Smooth muscle cell (in vitro differentiated cells): Measurements from ENCODE around the gene PTPN14. TPM values are rescaled to one million over a fixed set of nuclear protein-coding genes. Genes with fewer than 3 reads are reported as not detected.

Experiments
- DNase-seq: peaks from one replicate; lab custom pipeline; 2025; ENCODE audit not compliant: unreplicated experiment; lab: John Stamatoyannopoulos, UW
- H2AFZ ChIP-seq: fragments of 200-600 bp; sonication (generic); 2 replicates; pipeline ENCODE4 v1.6.0; 2016; ENCODE audit warnings: antibody characterized with exemption, low read depth, mild to moderate bottlenecking
- H3F3A ChIP-seq: fragments of 200-600 bp; sonication (generic); 2 replicates; pipeline ENCODE4 v1.6.0; 2017; ENCODE audit warnings: antibody characterized with exemption, low read depth
- H3K27ac ChIP-seq: fragments of 200-600 bp; sonication (generic); 2 replicates; pipeline ENCODE4 v1.5.1; 2016; ENCODE audit warnings: low read depth, mild to moderate bottlenecking
- H3K27me3 ChIP-seq: fragments of 200-600 bp; sonication (generic); 2 replicates; pipeline ENCODE4 v1.6.1; 2016; ENCODE audit warnings: low read depth, mild to moderate bottlenecking
- H3K36me3 ChIP-seq: fragments of 200-600 bp; sonication (generic); 2 replicates; pipeline ENCODE4 v1.5.1; 2016; ENCODE audit warnings: low read depth
- H3K4me1 ChIP-seq: fragments of 200-600 bp; sonication (generic); 2 replicates; pipeline ENCODE4 v1.5.1; 2016; ENCODE audit warnings: low read depth
- H3K4me2 ChIP-seq: fragments of 200-600 bp; sonication (generic); 2 replicates; pipeline ENCODE4 v1.6.0; 2016; ENCODE audit warnings: mild to moderate bottlenecking
- H3K4me3 ChIP-seq: fragments of 200-600 bp; sonication (generic); 2 replicates; pipeline ENCODE4 v1.5.1; 2016; ENCODE audit warnings: mild to moderate bottlenecking
- H3K79me2 ChIP-seq: fragments of 200-600 bp; sonication (generic); 2 replicates; pipeline ENCODE4 v1.6.0; 2016; ENCODE audit warnings: low read depth, mild to moderate bottlenecking
- H3K9ac ChIP-seq: fragments of 200-600 bp; sonication (generic); 2 replicates; pipeline ENCODE4 v1.6.0; 2016; ENCODE audit warnings: low read depth
- H3K9me3 ChIP-seq: fragments of 200-600 bp; sonication (generic); replicated peaks from 2 replicates; pipeline ENCODE4 v1.5.1; 2016; ENCODE audit warnings: low read depth
- H4K20me1 ChIP-seq: fragments of 200-600 bp; sonication (generic); 2 replicates; pipeline ENCODE4 v1.6.0; 2016; ENCODE audit warnings: low read depth
- WGBS: methylation state at CpG from one replicate; pipeline ENCODE4 v1.1.7; 2016; ENCODE audit warnings: low lambda C conversion rate; 5-methylcytosine and 5-hydroxymethylcytosine counted together
- polyA plus RNA-seq: library from polyadenylated mRNA; unstranded; fragments of >200 nt; fragmentation: Nextera tagmentation; extraction: Ambion mirVana; gene quantifications from 2 replicates; pipeline ENCODE4 v1.2.1, GENCODE V29; 2016
- total RNA-seq: library from RNA; depleted of rRNA; stranded (reverse); fragments of >200 nt; gene quantifications from 2 replicates; pipeline ENCODE4 v1.2.3, GENCODE V29; 2014
- TF ChIP-seq, protein P1 (sequence below): fragments of 200-600 bp; sonication (generic); IDR thresholded peaks from 2 replicates; pipeline ENCODE4 v1.5.1; 2017; ENCODE audit warnings: borderline replicate concordance, mild to moderate bottlenecking, antibody characterized with exemption; ENCODE audit not compliant: insufficient read depth, poor library complexity, severe bottlenecking

PTPN14 gene
- total and polyA plus RNA-seq, 2 experiments from 2014 or later: 13.7 to 28.6 TPM

DNA sequence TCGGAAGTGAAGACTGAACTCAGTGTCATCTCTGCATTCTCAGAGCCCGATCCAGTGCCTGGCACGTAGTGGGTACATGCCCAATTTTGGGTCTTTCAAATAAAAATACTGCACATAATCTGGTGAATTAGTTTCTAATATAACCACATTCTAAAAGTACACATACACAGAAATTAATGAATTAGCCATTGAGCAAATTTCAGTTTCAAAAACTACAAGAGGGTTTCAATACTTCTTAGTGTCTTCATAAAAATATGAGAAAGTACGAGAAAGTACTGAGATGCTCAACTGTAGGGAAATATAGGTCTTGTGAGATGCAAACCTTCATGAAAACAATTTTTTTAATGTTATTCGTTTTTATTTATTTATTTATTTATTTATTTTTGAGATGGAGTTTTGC, 183.6 kb downstream of the PTPN14 start:
- 96% methylated on average over 5 of the region's 5 CpGs for WGBS
- Histone ChIP-seq H2AFZ (no peak overlapping the region), H3F3A (no peaks in the 10 kb centered on the region), H3K9me3 (no peaks in the 10 kb centered on the region), H3K36me3 (peaks cover 10% of the 10 kb centered on the region), H3K27ac (no peak overlapping the region), H3K4me1 (no peaks in the 10 kb centered on the region), H3K79me2 (no peaks in the 10 kb centered on the region), H3K4me3 (no peak overlapping the region), H3K27me3 (no peaks in the 10 kb centered on the region), H4K20me1 (no peaks in the 10 kb centered on the region), H3K9ac (no peak overlapping the region), H3K4me2 (no peak overlapping the region)
- DNase-seq: no peak
- TF ChIP-seq, protein P1, sequence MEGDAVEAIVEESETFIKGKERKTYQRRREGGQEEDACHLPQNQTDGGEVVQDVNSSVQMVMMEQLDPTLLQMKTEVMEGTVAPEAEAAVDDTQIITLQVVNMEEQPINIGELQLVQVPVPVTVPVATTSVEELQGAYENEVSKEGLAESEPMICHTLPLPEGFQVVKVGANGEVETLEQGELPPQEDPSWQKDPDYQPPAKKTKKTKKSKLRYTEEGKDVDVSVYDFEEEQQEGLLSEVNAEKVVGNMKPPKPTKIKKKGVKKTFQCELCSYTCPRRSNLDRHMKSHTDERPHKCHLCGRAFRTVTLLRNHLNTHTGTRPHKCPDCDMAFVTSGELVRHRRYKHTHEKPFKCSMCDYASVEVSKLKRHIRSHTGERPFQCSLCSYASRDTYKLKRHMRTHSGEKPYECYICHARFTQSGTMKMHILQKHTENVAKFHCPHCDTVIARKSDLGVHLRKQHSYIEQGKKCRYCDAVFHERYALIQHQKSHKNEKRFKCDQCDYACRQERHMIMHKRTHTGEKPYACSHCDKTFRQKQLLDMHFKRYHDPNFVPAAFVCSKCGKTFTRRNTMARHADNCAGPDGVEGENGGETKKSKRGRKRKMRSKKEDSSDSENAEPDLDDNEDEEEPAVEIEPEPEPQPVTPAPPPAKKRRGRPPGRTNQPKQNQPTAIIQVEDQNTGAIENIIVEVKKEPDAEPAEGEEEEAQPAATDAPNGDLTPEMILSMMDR: no peak

DNA sequence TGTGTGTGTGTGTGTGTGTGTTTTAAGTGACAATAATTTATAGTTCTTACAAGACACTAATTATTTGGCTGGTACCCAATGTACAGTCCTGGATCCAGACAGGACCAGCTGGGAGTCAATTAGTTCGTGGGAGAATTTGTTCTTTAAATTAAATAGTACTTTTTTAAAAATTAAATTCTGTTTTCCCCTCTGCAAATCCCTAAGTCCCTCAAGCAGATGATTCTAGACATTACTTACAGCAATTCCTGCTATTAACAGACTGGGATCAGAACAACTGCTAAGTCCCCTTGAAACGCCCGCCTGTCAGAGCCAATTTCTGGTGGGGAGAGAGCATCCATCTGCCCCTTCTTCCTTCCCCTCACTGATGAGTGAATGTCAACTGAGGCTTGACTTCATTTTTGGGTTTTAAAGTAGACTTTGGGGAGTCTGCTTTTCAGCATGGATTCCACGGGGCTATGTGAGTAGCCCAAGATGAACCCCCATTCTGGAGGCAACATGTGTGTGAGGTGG, 186.6 kb downstream of the PTPN14 start:
- Histone ChIP-seq H3K9ac (no peak overlapping the region), H3K9me3 (no peaks in the 10 kb centered on the region), H3K79me2 (no peaks in the 10 kb centered on the region), H3F3A (no peaks in the 10 kb centered on the region), H4K20me1 (no peaks in the 10 kb centered on the region), H3K27me3 (no peaks in the 10 kb centered on the region), H3K36me3 (peaks cover 17% of the 10 kb centered on the region), H3K4me1 (no peaks in the 10 kb centered on the region), H3K4me2 (no peak overlapping the region), H3K4me3 (no peak overlapping the region), H3K27ac (no peak overlapping the region), H2AFZ (no peak overlapping the region)
- 95% methylated on average over 4 of the region's 4 CpGs for WGBS
- TF ChIP-seq, protein P1: no peak
- DNase-seq: no peak

DNA sequence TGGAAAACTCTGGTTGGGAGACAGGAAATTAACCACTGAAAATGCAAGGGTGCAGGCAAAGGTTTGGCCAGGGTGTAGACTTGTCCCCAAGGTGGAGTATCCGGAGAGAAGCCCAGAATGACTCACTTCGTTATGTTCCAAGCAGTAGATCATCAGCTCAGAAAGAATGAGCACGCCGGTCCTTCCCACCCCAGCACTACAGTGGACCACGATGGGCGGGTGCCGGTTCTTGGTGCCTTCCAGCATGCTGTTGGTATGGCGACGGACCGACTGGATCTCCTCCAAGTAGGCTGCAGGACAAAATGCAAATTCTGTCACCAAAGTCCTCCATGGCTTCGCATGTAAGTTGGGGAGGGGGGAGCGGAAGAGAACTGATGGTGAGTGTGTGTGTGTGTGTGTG, 187.0 kb downstream of the PTPN14 start:
- Histone ChIP-seq H3K36me3 (peaks cover 12% of the 10 kb centered on the region), H3K79me2 (no peaks in the 10 kb centered on the region), H3K9me3 (no peaks in the 10 kb centered on the region), H3K27me3 (no peaks in the 10 kb centered on the region), H3K4me2 (no peak overlapping the region), H3K4me1 (no peaks in the 10 kb centered on the region), H3F3A (no peaks in the 10 kb centered on the region), H3K27ac (no peak overlapping the region), H3K9ac (no peak overlapping the region), H3K4me3 (no peak overlapping the region), H4K20me1 (no peaks in the 10 kb centered on the region), H2AFZ (no peak overlapping the region)
- no peak for DNase-seq
- WGBS: 89% methylated on average over 12 of the region's 12 CpGs
- TF ChIP-seq, protein P1: no peak

DNA sequence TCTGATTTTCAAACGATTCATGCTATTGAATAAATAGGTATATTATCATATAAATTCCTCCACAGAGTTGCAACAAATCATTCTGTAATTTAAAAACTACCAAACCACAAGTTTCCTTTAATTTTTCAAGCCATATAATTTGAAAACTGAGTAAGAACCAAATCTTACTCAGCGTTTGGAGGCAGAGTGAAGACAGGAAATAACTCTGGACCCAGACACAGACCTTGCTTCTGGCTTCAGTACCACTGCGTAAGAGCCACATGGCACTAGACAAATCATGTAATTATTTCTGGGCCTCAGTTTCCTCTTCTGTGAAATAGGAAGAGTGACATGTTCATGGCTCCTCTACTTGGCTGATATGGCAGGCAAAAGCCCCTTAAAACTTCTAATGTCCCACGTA, 188.0 kb downstream of the PTPN14 start:
- H3K27ac ChIP-seq: no peak overlapping the region
- H3F3A ChIP-seq: no peaks in the 10 kb centered on the region
- DNase-seq: no peak
- H3K9ac ChIP-seq: no peak overlapping the region
- H3K9me3 ChIP-seq: no peaks in the 10 kb centered on the region
- H4K20me1 ChIP-seq: no peaks in the 10 kb centered on the region
- TF ChIP-seq, protein P1: no peak
- no peaks in the 10 kb centered on the region for H3K27me3 ChIP-seq
- H2AFZ ChIP-seq: no peak overlapping the region
- H3K4me2 ChIP-seq: no peak overlapping the region
- no peaks in the 10 kb centered on the region for H3K4me1 ChIP-seq
- H3K4me3 ChIP-seq: no peak overlapping the region
- H3K79me2 ChIP-seq: no peaks in the 10 kb centered on the region
- peaks cover 7% of the 10 kb centered on the region for H3K36me3 ChIP-seq
- 91% methylated on average over 4 of the region's 4 CpGs for WGBS
